NCI-H146 treated with DMSO at 0.1 percent for 48 hours (cell line): ENCODE data around the gene TUBA1C.
A peak's percentile ranks its signal among the peaks of the same experiment; 100 is the strongest.
"Not testable (repeated sequence)": the region's sequence is repeated elsewhere in the genome, so short reads cannot be mapped to it uniquely, and the experiment has no call there.

Experiments used
- DNase-seq: peaks from one replicate; lab custom pipeline; 2025; ENCODE audit not compliant: unreplicated experiment; lab: John Stamatoyannopoulos, UW

The TUBA1C gene

GRCh38 chr12:49282740-49283375, 18.0 kb downstream of the TUBA1C start:
- not testable (repeated sequence) for DNase-seq

GRCh38 chr12:49283541-49284429, 18.9 kb downstream of the TUBA1C start:
- DNase-seq, result no peak

- no peak for DNase-seq
These were observed 19.8 kb downstream of the TUBA1C start for GRCh38 chr12:49284672-49285071.

GRCh38 chr12:49287876-49288275, 23.0 kb downstream of the TUBA1C start:
- DNase-seq, result no peak

GRCh38 chr12:49288412-49288853, 23.6 kb downstream of the TUBA1C start:
- peak; percentile 23 for DNase-seq

- DNase-seq, result no peak
These were observed 24.2 kb downstream of the TUBA1C start for GRCh38 chr12:49288922-49289555.

GRCh38 chr12:49292729-49293055, 27.8 kb downstream of the TUBA1C start:
- DNase-seq, result no peak

- DNase-seq, result no peak
These were observed 28.4 kb downstream of the TUBA1C start for GRCh38 chr12:49293056-49293956.

GRCh38 chr12:49294086-49294803, 29.4 kb downstream of the TUBA1C start:
- DNase-seq, result no peak

GRCh38 chr12:49294804-49295081, 29.9 kb downstream of the TUBA1C start:
- DNase-seq, result no peak

- no peak for DNase-seq
These were observed 30.4 kb downstream of the TUBA1C start, which contains the start of gene PRPH for GRCh38 chr12:49295082-49295936. Gene PRPH, plus strand, starts transcription at chr12:49295147. Its CDS starts 54 bp downstream, at chr12:49295201.

- DNase-seq, result peak; percentile 48
These were observed 31.4 kb downstream of the TUBA1C start for GRCh38 chr12:49296034-49296835.

GRCh38 chr12:49296836-49297694, 32.2 kb downstream of the TUBA1C start:
- peak; percentile 83 for DNase-seq

- DNase-seq, result no peak
These were observed 32.8 kb downstream of the TUBA1C start for GRCh38 chr12:49297695-49298060.

GRCh38 chr12:49298160-49298559, 33.3 kb downstream of the TUBA1C start:
- DNase-seq, result no peak

GRCh38 chr12:49301760-49302159, 36.9 kb downstream of the TUBA1C start:
- DNase-seq, result no peak

- DNase-seq, result no peak
These were observed 39.3 kb downstream of the TUBA1C start for GRCh38 chr12:49304161-49304560.
